ENCODE measurements around the gene QKI.

GRCh38 chr6:163401039-163401885 lies 13.3 kb upstream of the QKI start:
- TF ChIP-seq POLR2A (IDR thresholded peaks at IDR 0.05) = no peak
- TF ChIP-seq CTCF (IDR thresholded peaks at IDR 0.05 in 4 of 5, conservative IDR thresholded peaks at IDR 0.05 in 1 of 5) = no peak

Data from gastrocnemius medialis (tissue), 4 donors.